Calu3 (cell line): ENCODE results near the gene FER1L5. TPM values are rescaled to one million over a fixed set of nuclear protein-coding genes. Genes with fewer than 3 reads are reported as not detected.

Experiments
- BruUV-seq: library from RNA; stranded (reverse); fragments of 400-500 nt; replicated peaks from 2 replicates; lab custom pipeline; 2021; lab: Mats Ljungman, UMichigan
- CTCF ChIA-PET: fragments of 300-600 bp; sonication (Branson Sonifier 250); formaldehyde crosslinking; loops from one replicate; lab custom pipeline; 2022; ENCODE audit warnings: antibody characterized with exemption; lab: Charles Lee
- DNase-seq: peaks from one replicate; pipeline ENCODE4 v3.0.0; 2022
- H3K27ac Mint-ChIP-seq: one replicate; pipeline ENCODE4 v1.8.0; 2022; ENCODE audit warnings: mixed read lengths; ENCODE audit not compliant: unreplicated experiment
- H3K27me3 Mint-ChIP-seq: one replicate; pipeline ENCODE4 v1.8.0; 2022; ENCODE audit warnings: mixed read lengths; ENCODE audit not compliant: unreplicated experiment
- H3K36me3 Mint-ChIP-seq: one replicate; pipeline ENCODE4 v1.8.0; 2022; ENCODE audit warnings: mild to moderate bottlenecking, moderate library complexity, mixed read lengths; ENCODE audit not compliant: insufficient read depth, unreplicated experiment
- H3K4me1 Mint-ChIP-seq: one replicate; pipeline ENCODE4 v1.8.0; 2022; ENCODE audit warnings: mild to moderate bottlenecking, low read depth, mixed read lengths; ENCODE audit not compliant: unreplicated experiment
- H3K4me3 Mint-ChIP-seq: one replicate; pipeline ENCODE4 v1.8.0; 2022; ENCODE audit warnings: mild to moderate bottlenecking, low read depth, moderate library complexity, mixed read lengths; ENCODE audit not compliant: unreplicated experiment
- H3K9me3 Mint-ChIP-seq: one replicate; pipeline ENCODE4 v1.8.0; 2022; ENCODE audit warnings: low read depth, mixed read lengths; ENCODE audit not compliant: unreplicated experiment
- intact Hi-C: fragments of 100-400 bp; cut with micrococcal nuclease; formaldehyde crosslinking; loops from one replicate; pipeline ENCODE4 v1.10.0; 2022; ENCODE audit not compliant: unreplicated experiment
- total RNA-seq: library from RNA; stranded (reverse); gene quantifications from 2 replicates; pipeline ENCODE4 v1.2.3, GENCODE V29; 2022
- TF ChIP-seq, protein P1 (sequence below): fragments of 200-600 bp; IDR thresholded peaks from one replicate; pipeline ENCODE4 v1.8.0; 2022; ENCODE audit warnings: antibody characterized with exemption; ENCODE audit not compliant: unreplicated experiment

The FER1L5 gene
- total RNA-seq, 1 experiment from 2014 or later, result not detected

DNA sequence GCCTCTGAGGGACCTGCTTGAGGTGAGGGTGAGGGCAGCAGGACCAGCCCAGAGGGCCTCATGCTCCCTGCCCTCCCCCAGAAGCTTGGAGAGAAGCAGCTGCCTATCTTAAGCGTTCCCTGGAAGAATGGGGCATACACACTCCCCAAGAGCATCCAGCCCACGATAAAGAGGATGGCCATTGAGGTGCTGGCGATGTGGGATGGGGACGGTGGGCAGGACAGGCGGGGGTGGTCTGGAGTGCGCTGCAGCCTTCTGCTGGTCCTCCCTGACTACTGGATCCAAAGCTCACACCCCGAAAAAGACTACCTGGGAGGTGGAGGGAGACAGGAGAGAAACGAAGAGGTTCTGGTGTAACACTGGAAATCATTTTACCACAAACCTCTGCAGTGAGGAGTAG, 51.7 kb downstream of the FER1L5 start:
- DNase-seq, result no peak
- H3K27ac Mint-ChIP-seq, result no peak overlapping the region
- intact Hi-C loops, result no loop called here
- no peaks in the 10 kb centered on the region for H3K27me3 Mint-ChIP-seq
- no peaks in the 10 kb centered on the region for H3K9me3 Mint-ChIP-seq
- TF ChIP-seq, protein P1, sequence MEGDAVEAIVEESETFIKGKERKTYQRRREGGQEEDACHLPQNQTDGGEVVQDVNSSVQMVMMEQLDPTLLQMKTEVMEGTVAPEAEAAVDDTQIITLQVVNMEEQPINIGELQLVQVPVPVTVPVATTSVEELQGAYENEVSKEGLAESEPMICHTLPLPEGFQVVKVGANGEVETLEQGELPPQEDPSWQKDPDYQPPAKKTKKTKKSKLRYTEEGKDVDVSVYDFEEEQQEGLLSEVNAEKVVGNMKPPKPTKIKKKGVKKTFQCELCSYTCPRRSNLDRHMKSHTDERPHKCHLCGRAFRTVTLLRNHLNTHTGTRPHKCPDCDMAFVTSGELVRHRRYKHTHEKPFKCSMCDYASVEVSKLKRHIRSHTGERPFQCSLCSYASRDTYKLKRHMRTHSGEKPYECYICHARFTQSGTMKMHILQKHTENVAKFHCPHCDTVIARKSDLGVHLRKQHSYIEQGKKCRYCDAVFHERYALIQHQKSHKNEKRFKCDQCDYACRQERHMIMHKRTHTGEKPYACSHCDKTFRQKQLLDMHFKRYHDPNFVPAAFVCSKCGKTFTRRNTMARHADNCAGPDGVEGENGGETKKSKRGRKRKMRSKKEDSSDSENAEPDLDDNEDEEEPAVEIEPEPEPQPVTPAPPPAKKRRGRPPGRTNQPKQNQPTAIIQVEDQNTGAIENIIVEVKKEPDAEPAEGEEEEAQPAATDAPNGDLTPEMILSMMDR, result no peak
- CTCF ChIA-PET, result no interaction called here
- no peaks in the 10 kb centered on the region for H3K36me3 Mint-ChIP-seq
- BruUV-seq, result no TSS peak
- no peak overlapping the region for H3K4me3 Mint-ChIP-seq
- H3K4me1 Mint-ChIP-seq, result no peaks in the 10 kb centered on the region

DNA sequence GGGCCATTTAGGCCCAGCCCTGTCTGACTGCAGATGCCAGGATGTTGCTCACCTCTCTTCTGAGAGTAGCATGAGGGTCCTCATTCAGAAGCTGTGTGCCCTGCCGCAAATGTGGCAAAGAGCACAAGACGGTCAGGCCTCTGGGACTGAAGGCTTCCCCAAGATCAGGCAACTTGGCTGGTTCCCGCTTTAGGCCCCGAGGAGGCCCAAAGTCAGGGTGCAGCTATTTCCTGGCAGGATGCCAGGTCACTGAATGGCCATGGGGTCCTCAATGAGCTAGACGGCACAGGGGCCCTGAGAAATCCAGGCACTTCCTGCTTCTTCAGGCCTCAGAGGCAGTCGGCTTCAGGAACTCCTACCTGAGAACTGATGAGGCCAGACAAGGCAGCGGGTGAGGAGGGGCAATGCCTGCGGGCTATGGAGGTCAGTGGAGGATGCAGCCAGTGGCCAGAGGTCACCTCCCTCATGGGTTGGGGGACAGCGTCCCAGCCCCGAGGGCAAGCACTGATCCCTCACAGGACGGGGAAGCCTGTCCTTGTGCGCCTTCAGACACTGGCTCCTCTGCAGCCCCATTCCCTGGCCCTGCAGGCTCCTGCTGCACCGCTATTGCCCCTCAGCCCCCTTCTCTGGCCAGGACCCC, 52.4 kb downstream of the FER1L5 start:
- H3K4me1 Mint-ChIP-seq, result no peaks in the 10 kb centered on the region
- TF ChIP-seq, protein P1, result no peak
- DNase-seq, result no peak
- BruUV-seq, result no TSS peak
- H3K27ac Mint-ChIP-seq, result no peak overlapping the region
- no peak overlapping the region for H3K4me3 Mint-ChIP-seq
- no peaks in the 10 kb centered on the region for H3K27me3 Mint-ChIP-seq
- intact Hi-C loops, result no loop called here
- H3K36me3 Mint-ChIP-seq, result no peaks in the 10 kb centered on the region
- CTCF ChIA-PET, result interaction anchor here (0.5 to 0.6 kb wide), 2 partner anchors 12 to 57 kb away, joined by 3 read pairs; partner anchors contain the start of gene KANSL3
- H3K9me3 Mint-ChIP-seq, result no peaks in the 10 kb centered on the region

DNA sequence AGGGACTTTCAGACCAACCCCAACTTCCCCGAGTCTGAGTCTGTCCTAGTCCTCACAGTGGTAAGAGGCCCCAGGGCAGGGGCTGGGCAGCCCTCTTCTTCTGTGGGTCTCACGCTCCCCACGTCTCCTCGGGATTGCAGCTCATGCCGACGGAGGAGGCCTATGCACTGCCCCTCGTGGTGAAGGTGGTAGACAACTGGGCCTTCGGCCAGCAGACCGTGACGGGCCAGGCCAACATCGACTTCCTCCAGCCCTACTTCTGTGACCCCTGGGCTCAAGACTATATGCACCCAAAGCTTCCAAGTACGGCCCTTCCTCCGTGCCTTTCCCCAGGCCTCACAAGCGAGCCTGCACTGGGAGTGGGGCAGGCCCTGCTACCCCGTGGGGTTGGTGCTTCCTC, 53.0 kb downstream of the FER1L5 start:
- CTCF ChIA-PET, result interaction anchor here (0.5 to 0.6 kb wide), 2 partner anchors 12 to 58 kb away, joined by 3 read pairs; partner anchors contain the start of gene KANSL3

DNA sequence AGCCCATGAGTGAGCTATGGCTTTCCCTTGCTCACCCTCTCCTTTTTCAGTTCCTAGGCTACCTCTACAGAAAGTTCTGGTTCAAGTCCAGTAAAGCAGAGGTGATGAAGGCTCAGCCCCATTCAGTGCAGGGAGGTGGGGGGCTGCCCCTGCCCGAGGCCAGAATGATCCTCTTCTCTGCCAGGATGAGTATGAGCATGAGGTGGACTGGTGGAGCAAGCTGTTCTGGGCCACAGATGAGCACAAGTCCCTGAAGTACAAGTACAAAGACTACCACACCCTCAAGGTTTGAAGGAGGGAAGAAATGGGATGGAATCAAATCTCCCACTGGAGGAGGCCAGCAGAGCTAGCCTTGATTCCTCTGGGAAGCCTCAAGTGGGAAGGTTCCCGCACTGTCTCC, 54.9 kb downstream of the FER1L5 start:
- H3K27ac Mint-ChIP-seq, result no peak overlapping the region
- no peaks in the 10 kb centered on the region for H3K9me3 Mint-ChIP-seq
- no peaks in the 10 kb centered on the region for H3K27me3 Mint-ChIP-seq
- intact Hi-C loops, result no loop called here
- no peaks in the 10 kb centered on the region for H3K4me1 Mint-ChIP-seq
- BruUV-seq, result no TSS peak
- H3K4me3 Mint-ChIP-seq, result no peak overlapping the region
- TF ChIP-seq, protein P1, result no peak
- CTCF ChIA-PET, result no interaction called here
- H3K36me3 Mint-ChIP-seq, result peaks cover 4% of the 10 kb centered on the region
- DNase-seq, result no peak

More for the DNA sequence above, 53.0 kb downstream of the FER1L5 start:
- TF ChIP-seq, protein P1, result no peak
- Mint-ChIP-seq H3K4me3 (no peak overlapping the region), H3K27ac (no peak overlapping the region), H3K4me1 (no peaks in the 10 kb centered on the region), H3K9me3 (no peaks in the 10 kb centered on the region), H3K27me3 (no peaks in the 10 kb centered on the region), H3K36me3 (no peaks in the 10 kb centered on the region)
- intact Hi-C loops, result no loop called here
- DNase-seq, result no peak
- BruUV-seq, result no TSS peak
